ENCODE results near the gene CAMK4. TPM values are rescaled to one million over a fixed set of nuclear protein-coding genes. Genes with fewer than 3 reads are reported as not detected.

The CAMK4 gene
- total and polyA plus RNA-seq, 2 experiments from 2014 or later: 4.2 to 7.3 TPM

- H3K9me3 Mint-ChIP-seq: no peaks in the 10 kb centered on the region
- H3K4me3 Mint-ChIP-seq: no peak overlapping the region
- no peak overlapping the region for H3K4me2 ChIP-seq
Observed at GRCh38 chr5:111349429-111349828, 125.2 kb downstream of the CAMK4 start.

More at GRCh38 chr5:111349429-111349828, 125.2 kb downstream of the CAMK4 start:
- H3K9me2 ChIP-seq (ENCODE audit: insufficient read depth): no peaks in the 10 kb centered on the region
- no peak for TF ChIP-seq ETS1 (IDR thresholded peaks at IDR 0.05)
- TF ChIP-seq POLR2AphosphoS5 (IDR thresholded peaks at IDR 0.05; ENCODE audit: low read depth): no peak
- no peak for TF ChIP-seq CTCF (conservative IDR thresholded peaks at IDR 0.05; ENCODE audit: low read depth in 2 of 2)
- no peak for TF ChIP-seq STAT1 (IDR thresholded peaks at IDR 0.05; ENCODE audit: unreplicated experiment)
- no peak for TF ChIP-seq ZNF331 (CRISPR knock-in tag; IDR thresholded peaks at IDR 0.05; ENCODE audit: low read depth)
- TF ChIP-seq NANOG (IDR thresholded peaks at IDR 0.05; ENCODE audit: borderline replicate concordance): no peak
- no peak for TF ChIP-seq REST (IDR thresholded peaks at IDR 0.05; ENCODE audit: unreplicated experiment)
- TF ChIP-seq CREB1 (CRISPR knock-in tag; IDR thresholded peaks at IDR 0.05; ENCODE audit: low read depth): no peak
- TF ChIP-seq JUNB (IDR thresholded peaks at IDR 0.05; ENCODE audit: unreplicated experiment): no peak
- no peak for TF ChIP-seq EZH2 (IDR thresholded peaks at IDR 0.05; ENCODE audit: low read depth, unreplicated experiment)
- no peak for TF ChIP-seq EZH2phosphoT487 (IDR thresholded peaks at IDR 0.05; ENCODE audit: unreplicated experiment)
- no peaks in the 10 kb centered on the region for H3K4me1 ChIP-seq (ENCODE audit: insufficient read depth)
- H3K4me1 Mint-ChIP-seq: no peaks in the 10 kb centered on the region; the same call in 2 of the 3 replicates
- no peak overlapping the region for H2AFZ ChIP-seq
- no peak overlapping the region for H3K4me3 ChIP-seq
- ATAC-seq (no peak), DNase-seq (ENCODE audit: low spot score) (no peak)
- H4K20me1 ChIP-seq (replicated peaks; ENCODE audit: insufficient read depth): no peaks in the 10 kb centered on the region
- no peak overlapping the region for H3K27ac ChIP-seq (ENCODE audit: low read depth)
- no peaks in the 10 kb centered on the region for H3K27me3 ChIP-seq (ENCODE audit: insufficient read depth)
- H3K27ac Mint-ChIP-seq: no peak overlapping the region
- H3K27me3 Mint-ChIP-seq (ENCODE audit: insufficient read depth, low read depth, poor library complexity): no peaks in the 10 kb centered on the region
- no peaks in the 10 kb centered on the region for H3K36me3 ChIP-seq (ENCODE audit: insufficient read depth)
- H3F3A ChIP-seq (replicated peaks; ENCODE audit: low read depth): no peaks in the 10 kb centered on the region
- H3K79me2 ChIP-seq (replicated peaks; ENCODE audit: insufficient read depth): no peaks in the 10 kb centered on the region
- H3K36me3 Mint-ChIP-seq (ENCODE audit: low read depth): no peaks in the 10 kb centered on the region
